Activated gamma-delta T cell treated with Interleukin-2 at 50 U/mL for 16 hours (primary cell): ENCODE measurements around the gene SCN3A.

Experiments used
- DNase-seq: peaks from one replicate; pipeline ENCODE4 v3.0.0-alpha.2; 2020

SCN3A gene

GRCh38 chr2:165203689-165204559 is at the start of gene SCN3A:
Gene SCN3A, minus strand, starts transcription at chr2:165204050. Its CDS starts 27,656 bp downstream, at chr2:165176394.
- DNase-seq, result no peak

- DNase-seq, result no peak
These were observed 49.3 kb upstream of the SCN3A start for GRCh38 chr2:165253178-165253577.

GRCh38 chr2:165251366-165251765 is 47.5 kb upstream of the SCN3A start:
- no peak for DNase-seq

GRCh38 chr2:165248238-165248637 is 44.4 kb upstream of the SCN3A start:
- no peak for DNase-seq

- DNase-seq, result no peak
These were observed 41.4 kb upstream of the SCN3A start for GRCh38 chr2:165245081-165245793.

- no peak for DNase-seq
These were observed 37.1 kb upstream of the SCN3A start for GRCh38 chr2:165240916-165241315.

- no peak for DNase-seq
These were observed 36.1 kb upstream of the SCN3A start for GRCh38 chr2:165239856-165240515.

GRCh38 chr2:165239230-165239629 is 35.4 kb upstream of the SCN3A start, which contains the start of gene SCN2A:
Gene SCN2A, plus strand, starts transcription at chr2:165239414. Its CDS starts 56,410 bp downstream, at chr2:165295824.
- no peak for DNase-seq

GRCh38 chr2:165238295-165238694 is 34.4 kb upstream of the SCN3A start:
- DNase-seq, result no peak

GRCh38 chr2:165237056-165237455 is 33.2 kb upstream of the SCN3A start:
- no peak for DNase-seq

- no peak for DNase-seq
These were observed 23.7 kb upstream of the SCN3A start for GRCh38 chr2:165227571-165227970.

- no peak for DNase-seq
These were observed 21.1 kb upstream of the SCN3A start for GRCh38 chr2:165224941-165225340.

- DNase-seq, result no peak
These were observed 15.6 kb upstream of the SCN3A start for GRCh38 chr2:165219481-165219880.

GRCh38 chr2:165214093-165214492 is 10.2 kb upstream of the SCN3A start:
- no peak for DNase-seq

GRCh38 chr2:165208094-165208493 is 4.2 kb upstream of the SCN3A start:
- DNase-seq, result no peak

GRCh38 chr2:165205865-165206264 is 2.0 kb upstream of the SCN3A start:
- no peak for DNase-seq

- DNase-seq, result no peak
These were observed 1.6 kb downstream of the SCN3A start for GRCh38 chr2:165202239-165202638.

GRCh38 chr2:165198181-165198580 is 5.7 kb downstream of the SCN3A start:
- no peak for DNase-seq

GRCh38 chr2:165197346-165197745 is 6.5 kb downstream of the SCN3A start:
- DNase-seq, result no peak

GRCh38 chr2:165196411-165196810 is 7.4 kb downstream of the SCN3A start:
- no peak for DNase-seq

GRCh38 chr2:165193178-165193777 is 10.6 kb downstream of the SCN3A start:
- no peak for DNase-seq

- DNase-seq, result no peak
These were observed 11.1 kb downstream of the SCN3A start for GRCh38 chr2:165192729-165193128.

GRCh38 chr2:165191096-165191728 is 12.6 kb downstream of the SCN3A start:
- DNase-seq, result no peak
